GM19468 (cell line): ENCODE results near the gene APOBR.

Experiments used
- ATAC-seq: cut with Tn5 transposase; IDR thresholded peaks from one replicate; pipeline ENCODE4 v1.9.1; 2021; ENCODE audit warnings: mild to moderate bottlenecking, moderate library complexity, moderate number of reproducible peaks; ENCODE audit not compliant: unreplicated experiment; ENCODE audit errors: extremely low read depth

The APOBR gene

GRCh38 chr16:28548306-28548802 lies 53.9 kb downstream of the APOBR start:
- no peak for ATAC-seq
